T-cell (primary cell): Measurements from ENCODE around the gene FHIT. TPM values are rescaled to one million over a fixed set of nuclear protein-coding genes. Genes with fewer than 3 reads are reported as not detected.

Experiments used
- ATAC-seq, 4 experiments: fragments of 200-7000 bp in 3 of 4; fragments of 150-1000 bp in 1 of 4; cut with Tn5 transposase; replicated peaks in 1 of 4; 1 replicate in 3 of 4; 2 replicates in 1 of 4; pipeline ENCODE4 v1.10.0; 2021; ENCODE audit warnings: moderate library complexity in 3 of 4, mild to moderate bottlenecking in 2 of 4, moderate number of reproducible peaks in 1 of 4
- CTCF ChIA-PET, 2 donors: fragments of 300-600 bp; sonication (Branson Sonifier 250); formaldehyde crosslinking; loops; one replicate each; lab custom pipeline; 2022; ENCODE audit warnings: antibody characterized with exemption in 2 of 2; lab: Charles Lee
- POLR2A ChIA-PET, 2 donors: fragments of 300-600 bp; sonication (Branson Sonifier 250); formaldehyde crosslinking; loops; one replicate each; lab custom pipeline; 2022; ENCODE audit warnings: antibody characterized with exemption in 2 of 2; lab: Charles Lee
- DNase-seq, 35 experiments: peaks; one replicate each; pipeline versions ENCODE4 v3.0.0 to v3.0.0-alpha.2; 2013 to 2023
- H3K27ac ChIP-seq: one replicate; pipeline ENCODE4 v1.5.1; 2013; ENCODE audit warnings: low read length
- H3K27me3 ChIP-seq, 2 experiments: replicated peaks in 1 of 2; 1 replicate in 1 of 2; 2 replicates in 1 of 2; pipeline versions ENCODE4 v1.6.1 to v1.7.0; 2013; ENCODE audit warnings: low read length in 1 of 2, mixed read lengths in 1 of 2; ENCODE audit not compliant: control insufficient read depth in 2 of 2, insufficient read depth in 2 of 2; ENCODE audit errors: extremely low read depth in 1 of 2
- H3K36me3 ChIP-seq, 2 donors: 1 replicate in 1 of 2; 2 replicates in 1 of 2; pipeline versions ENCODE4 v1.6.1 to v1.7.0; 2013; ENCODE audit warnings: low read length in 1 of 2; ENCODE audit not compliant: control insufficient read depth in 2 of 2, insufficient read depth in 1 of 2; ENCODE audit errors: extremely low read depth in 1 of 2
- H3K4me1 ChIP-seq, 2 experiments: 1 replicate in 1 of 2; 2 replicates in 1 of 2; pipeline versions ENCODE4 v1.6.1 to v1.7.0; 2013; ENCODE audit warnings: low read length in 2 of 2, mixed read lengths in 1 of 2; ENCODE audit not compliant: insufficient read depth in 2 of 2, control insufficient read depth in 1 of 2; ENCODE audit errors: extremely low read depth in 1 of 2
- H3K4me3 ChIP-seq, 2 donors: 1 replicate in 1 of 2; 2 replicates in 1 of 2; pipeline versions ENCODE4 v1.5.1 to v1.7.0; 2013; ENCODE audit warnings: mild to moderate bottlenecking in 2 of 2, low read length in 1 of 2, moderate library complexity in 1 of 2; ENCODE audit not compliant: control insufficient read depth in 1 of 2; ENCODE audit errors: extremely low read depth in 1 of 2
- H3K9me3 ChIP-seq: 2 replicates; pipeline ENCODE4 v1.7.0; 2013
- H3K27ac Mint-ChIP-seq, 2 donors: one replicate each; pipeline ENCODE4 v1.8.0; 2020 to 2021; ENCODE audit warnings: mild to moderate bottlenecking in 2 of 2, mixed read lengths in 2 of 2
- H3K27me3 Mint-ChIP-seq, 2 donors: one replicate each; pipeline ENCODE4 v1.8.0; 2021 to 2022; ENCODE audit warnings: mixed read lengths in 2 of 2
- H3K36me3 Mint-ChIP-seq: one replicate; pipeline ENCODE4 v1.8.0; 2021; ENCODE audit warnings: mixed read lengths
- H3K4me1 Mint-ChIP-seq, 3 donors: one replicate each; pipeline ENCODE4 v1.8.0; 2020 to 2022; ENCODE audit warnings: mixed read lengths in 3 of 3, mild to moderate bottlenecking in 1 of 3
- H3K4me3 Mint-ChIP-seq, 3 donors: one replicate each; pipeline ENCODE4 v1.8.0; 2020 to 2022; ENCODE audit warnings: mild to moderate bottlenecking in 3 of 3, mixed read lengths in 3 of 3, moderate library complexity in 3 of 3
- H3K9me3 Mint-ChIP-seq, 3 donors: one replicate each; pipeline ENCODE4 v1.8.0; 2020 to 2022; ENCODE audit warnings: mixed read lengths in 3 of 3
- WGBS: methylation state at CpG from one replicate; pipeline ENCODE4 v1.1.5; 2013; ENCODE audit warnings: missing lambda C conversion rate; ENCODE audit not compliant: insufficient coverage; 5-methylcytosine and 5-hydroxymethylcytosine counted together
- total RNA-seq, 35 experiments: library from RNA in 6 of 35; stranded (reverse) in 6 of 35; fragments of 120-200 nt in 1 of 35; gene quantifications; one replicate each; pipeline versions ENCODE4 v1.2.1 to v1.2.4 and lab custom pipeline; 2013 to 2026

Gene FHIT
- total RNA-seq, 5 donors from 2014 or later (not counting 1 experiment from before 2014, with no cell fraction given) = 33.1 to 197 (median 78.3) TPM

- 91% methylated on average over 6 of the region's 7 CpGs for WGBS
- Mint-ChIP-seq H3K36me3 (peaks cover 59% of the 10 kb centered on the region), H3K27ac (peak overlapping the region in 1 of 2 donors; percentile 1), H3K9me3 (peaks cover 0 to 19% (median 15%) of the 10 kb centered on the region in 3 donors), H3K27me3 (no peaks in the 10 kb centered on the region), H3K4me1 (peaks cover 15 to 44% (median 38%) of the 10 kb centered on the region in 3 donors), H3K4me3 (no peak overlapping the region)
- ATAC-seq = no peak
- DNase-seq = no peak
- POLR2A ChIA-PET = no interaction called here
- CTCF ChIA-PET = no interaction called here
- Histone ChIP-seq H3K4me3 (no peak overlapping the region), H3K4me1 (no peaks in the 10 kb centered on the region), H3K27me3 (no peaks in the 10 kb centered on the region), H3K27ac (no peak overlapping the region), H3K36me3 (peaks cover 0 to 2% of the 10 kb centered on the region in 2 donors), H3K9me3 (no peaks in the 10 kb centered on the region)
Measured at GRCh38 chr3:59953104-59953503, 1298.1 kb downstream of the FHIT start.

GRCh38 chr3:59949311-59949710 is 1301.9 kb downstream of the FHIT start:
- no peaks in the 10 kb centered on the region for H3K4me1 ChIP-seq
- peaks cover 54% of the 10 kb centered on the region for H3K36me3 Mint-ChIP-seq
- H3K27ac ChIP-seq = no peak overlapping the region
- H3K9me3 Mint-ChIP-seq = peaks cover 0 to 20% (median 9%) of the 10 kb centered on the region in 3 donors
- POLR2A ChIA-PET = no interaction called here
- H3K36me3 ChIP-seq = peaks cover 0 to 2% of the 10 kb centered on the region in 2 donors
- H3K4me1 Mint-ChIP-seq = peaks cover 0 to 23% (median 16%) of the 10 kb centered on the region in 3 donors
- H3K4me3 Mint-ChIP-seq = no peak overlapping the region
- peak overlapping the region in 1 of 2 donors; percentile 8 for H3K27ac Mint-ChIP-seq
- CTCF ChIA-PET = no interaction called here
- no peaks in the 10 kb centered on the region for H3K9me3 ChIP-seq
- WGBS = no CpG with 5 or more reads among the region's 5 CpGs
- H3K4me3 ChIP-seq = no peak overlapping the region
- ATAC-seq (no peak), DNase-seq (no peak)
- no peaks in the 10 kb centered on the region for H3K27me3 ChIP-seq
- H3K27me3 Mint-ChIP-seq = no peaks in the 10 kb centered on the region

- Mint-ChIP-seq H3K9me3 (peaks cover 0 to 20% (median 0%) of the 10 kb centered on the region in 3 donors), H3K27me3 (no peaks in the 10 kb centered on the region), H3K36me3 (peaks cover 41% of the 10 kb centered on the region), H3K4me1 (peaks cover 9 to 24% (median 16%) of the 10 kb centered on the region in 3 donors), H3K27ac (peak overlapping the region in 1 of 2 donors; percentile 5), H3K4me3 (no peak overlapping the region)
- no peaks in the 10 kb centered on the region for H3K27me3 ChIP-seq
- ChIA-PET CTCF (interaction anchor here in 1 of 2 donors (0.5 kb wide), 1 partner anchor 317 kb away, joined by 4 read pairs; no protein-coding TSS in a partner anchor), POLR2A (interaction anchor here in 1 of 2 donors (0.6 kb wide), 1 partner anchor 24 kb away, joined by 3 read pairs; no protein-coding TSS in a partner anchor)
- no peak overlapping the region for H3K4me3 ChIP-seq
- ATAC-seq = no peak
- peaks cover 0 to 4% of the 10 kb centered on the region in 2 experiments for H3K4me1 ChIP-seq
- DNase-seq = no peak
- no peak overlapping the region for H3K27ac ChIP-seq
- peaks cover 0 to 2% of the 10 kb centered on the region in 2 donors for H3K36me3 ChIP-seq
- no peaks in the 10 kb centered on the region for H3K9me3 ChIP-seq
- WGBS = no CpG with 5 or more reads among the region's 1 CpG
Measured at GRCh38 chr3:59946401-59946800, 1304.9 kb downstream of the FHIT start.

- ATAC-seq (peak in 2 of 4 experiments; percentile 23 to 33), DNase-seq (no peak)
- no peaks in the 10 kb centered on the region for H3K27me3 Mint-ChIP-seq
- no peak overlapping the region for H3K27ac ChIP-seq
- H3K9me3 ChIP-seq = no peaks in the 10 kb centered on the region
- H3K9me3 Mint-ChIP-seq = peaks cover 0 to 5% (median 0%) of the 10 kb centered on the region in 3 donors
- peaks cover 24% of the 10 kb centered on the region for H3K36me3 Mint-ChIP-seq
- H3K4me1 ChIP-seq = peaks cover 14 to 23% of the 10 kb centered on the region in 2 experiments
- H3K27ac Mint-ChIP-seq = peak overlapping the region; percentile 50 to 54
- H3K4me3 ChIP-seq = no peak overlapping the region
- POLR2A ChIA-PET = no interaction called here
- WGBS = no CpG with 5 or more reads among the region's 3 CpGs
- CTCF ChIA-PET = interaction anchor here in 1 of 2 donors (0.6 to 1.2 kb wide), 2 partner anchors 70 to 268 kb away, joined by 3 to 4 read pairs; no protein-coding TSS in a partner anchor
- H3K4me3 Mint-ChIP-seq = peak overlapping the region in 1 of 3 donors; percentile 29
- H3K27me3 ChIP-seq = no peaks in the 10 kb centered on the region
- H3K36me3 ChIP-seq = no peaks in the 10 kb centered on the region
- peaks cover 36 to 66% (median 53%) of the 10 kb centered on the region in 3 donors for H3K4me1 Mint-ChIP-seq
Measured at GRCh38 chr3:59940718-59941117, 1310.5 kb downstream of the FHIT start.

GRCh38 chr3:59939826-59940426 is 1311.3 kb downstream of the FHIT start:
- ATAC-seq = no peak
- DNase-seq = no peak
- Histone ChIP-seq H3K27me3 (no peaks in the 10 kb centered on the region), H3K36me3 (no peaks in the 10 kb centered on the region), H3K4me3 (no peak overlapping the region), H3K4me1 (peaks cover 14 to 26% of the 10 kb centered on the region in 2 experiments), H3K27ac (no peak overlapping the region), H3K9me3 (no peaks in the 10 kb centered on the region)
- Mint-ChIP-seq H3K9me3 (peaks cover 0 to 4% (median 0%) of the 10 kb centered on the region in 3 donors), H3K36me3 (peaks cover 25% of the 10 kb centered on the region), H3K4me1 (peaks cover 41 to 74% (median 61%) of the 10 kb centered on the region in 3 donors), H3K27me3 (no peaks in the 10 kb centered on the region), H3K27ac (peak overlapping the region; percentile 50 to 54), H3K4me3 (peak overlapping the region in 1 of 3 donors; percentile 29)
- ChIA-PET CTCF (interaction anchor here in 1 of 2 donors (1.2 kb wide), 1 partner anchor 71 kb away, joined by 3 read pairs; no protein-coding TSS in a partner anchor), POLR2A (interaction anchor here in 1 of 2 donors (0.6 kb wide), 1 partner anchor 11 kb away, joined by 9 read pairs; no protein-coding TSS in a partner anchor)
- WGBS = 89% methylated on average over 2 of the region's 4 CpGs

GRCh38 chr3:59938828-59939227 is 1312.4 kb downstream of the FHIT start:
- Histone ChIP-seq H3K4me3 (no peak overlapping the region), H3K27ac (no peak overlapping the region), H3K27me3 (no peaks in the 10 kb centered on the region), H3K36me3 (no peaks in the 10 kb centered on the region), H3K9me3 (no peaks in the 10 kb centered on the region), H3K4me1 (peaks cover 14 to 30% of the 10 kb centered on the region in 2 experiments)
- ChIA-PET CTCF (no interaction called here), POLR2A (no interaction called here)
- H3K27me3 Mint-ChIP-seq = no peaks in the 10 kb centered on the region
- peak in 3 of 4 experiments; percentile 29 to 62 (median 36) for ATAC-seq
- H3K27ac Mint-ChIP-seq = peak overlapping the region; percentile 39 to 75
- H3K36me3 Mint-ChIP-seq = peaks cover 31% of the 10 kb centered on the region
- peaks cover 0 to 6% (median 3%) of the 10 kb centered on the region in 3 donors for H3K9me3 Mint-ChIP-seq
- DNase-seq = peak in 6 of 35 experiments; percentile 2 to 16 (median 5)
- WGBS = 67% methylated on average over 3 of the region's 3 CpGs
- peaks cover 48 to 82% (median 70%) of the 10 kb centered on the region in 3 donors for H3K4me1 Mint-ChIP-seq
- H3K4me3 Mint-ChIP-seq = no peak overlapping the region
